ENCODE measurements around the gene HS3ST5. TPM values are rescaled to one million over a fixed set of nuclear protein-coding genes. Genes with fewer than 3 reads are reported as not detected.

HS3ST5 gene
- 0.11 TPM in 1 of 2 replicates, not detected in the other for total RNA-seq (2014; rRNA removed)
- 0.34 TPM for polyA plus RNA-seq (2012)

- peak; percentile 47 for DNase-seq (ENCODE audit: low read depth)
Measured at GRCh38 chr6:114342826-114343781, at the start of gene HS3ST5. Gene HS3ST5, minus strand, starts transcription at chr6:114343023. Its CDS starts 280,178 bp downstream, at chr6:114062845.

DNA sequence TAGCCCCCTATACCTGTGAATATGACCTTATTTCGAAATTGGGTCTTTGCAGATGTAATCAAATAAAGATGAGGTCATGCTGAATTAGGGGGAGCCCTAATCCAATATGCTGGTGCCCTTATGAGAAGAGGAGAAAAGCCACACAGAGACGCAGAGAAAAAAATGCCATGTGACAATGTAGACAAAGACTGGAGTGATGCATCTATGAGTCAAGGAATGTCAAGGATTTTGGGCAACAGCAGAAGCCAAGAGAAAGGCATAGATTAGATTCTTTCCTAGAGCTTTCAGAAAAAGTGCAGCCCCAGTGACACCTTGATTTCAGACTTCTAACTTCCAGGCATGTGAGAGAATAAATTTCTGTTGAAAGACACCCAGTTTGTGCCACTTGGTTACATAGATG lies 47.4 kb upstream of the HS3ST5 start:
- peak; percentile 13 for DNase-seq (ENCODE audit: low read depth)

GRCh38 chr6:114389111-114389510 lies 46.3 kb upstream of the HS3ST5 start:
- no peak for DNase-seq (ENCODE audit: low read depth)

DNA sequence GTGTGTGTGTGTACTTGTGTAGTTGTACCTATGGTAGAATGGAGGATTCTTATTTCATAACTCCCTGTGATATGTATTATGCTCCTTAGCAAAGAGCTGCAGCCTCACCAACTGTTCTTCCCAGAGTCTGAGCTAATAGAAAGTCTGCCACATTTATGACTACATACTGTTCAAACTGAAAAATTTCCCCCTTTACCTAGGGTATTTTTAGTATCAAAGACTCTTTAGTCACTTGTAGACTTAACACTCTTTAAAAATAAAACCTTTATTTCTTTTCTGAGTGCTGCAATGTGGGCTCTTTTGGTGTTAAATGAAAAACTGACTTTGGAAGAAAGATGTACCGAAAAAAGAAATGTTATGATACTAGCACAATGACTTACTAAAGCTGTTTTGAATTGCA lies 39.6 kb upstream of the HS3ST5 start:
- no peak for DNase-seq (ENCODE audit: low read depth)

- no peak for DNase-seq (ENCODE audit: low read depth)
Measured at GRCh38 chr6:114377881-114378280, 35.1 kb upstream of the HS3ST5 start.

DNA sequence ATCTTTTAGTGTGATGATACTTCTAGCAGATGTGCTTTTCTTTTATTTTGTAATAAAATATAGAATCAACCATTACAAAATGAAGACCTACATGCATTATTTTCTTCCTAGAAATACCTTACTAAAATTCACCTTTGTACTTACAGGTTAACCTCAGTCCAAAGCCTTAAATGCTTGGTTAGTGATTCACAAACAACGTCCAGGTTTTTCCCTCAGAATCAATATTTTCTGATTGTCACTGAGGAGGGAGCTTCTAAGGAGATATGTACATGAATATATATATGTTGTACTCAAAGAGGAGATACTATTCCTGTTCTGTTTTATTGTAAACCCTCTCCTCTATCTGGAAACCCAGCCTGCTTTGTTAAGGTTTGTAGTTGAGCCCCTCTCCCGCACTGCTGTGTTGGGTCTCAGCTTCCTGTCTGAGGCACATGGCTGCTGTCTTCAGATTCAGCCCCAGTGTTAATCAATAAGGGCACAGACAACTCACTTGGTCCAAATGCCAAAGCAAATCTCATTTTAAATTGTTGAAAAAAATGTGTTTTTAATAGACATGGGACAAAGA lies 33.9 kb upstream of the HS3ST5 start:
- no peak for DNase-seq (ENCODE audit: low read depth)

GRCh38 chr6:114375541-114376192 lies 32.8 kb upstream of the HS3ST5 start:
- DNase-seq (ENCODE audit: low read depth): no peak

GRCh38 chr6:114367315-114367961 lies 24.6 kb upstream of the HS3ST5 start:
- DNase-seq (ENCODE audit: low read depth): no peak

GRCh38 chr6:114366899-114367298 lies 24.1 kb upstream of the HS3ST5 start:
- no peak for DNase-seq (ENCODE audit: low read depth)

GRCh38 chr6:114364301-114364700 lies 21.5 kb upstream of the HS3ST5 start:
- DNase-seq (ENCODE audit: low read depth): peak; percentile 59

DNA sequence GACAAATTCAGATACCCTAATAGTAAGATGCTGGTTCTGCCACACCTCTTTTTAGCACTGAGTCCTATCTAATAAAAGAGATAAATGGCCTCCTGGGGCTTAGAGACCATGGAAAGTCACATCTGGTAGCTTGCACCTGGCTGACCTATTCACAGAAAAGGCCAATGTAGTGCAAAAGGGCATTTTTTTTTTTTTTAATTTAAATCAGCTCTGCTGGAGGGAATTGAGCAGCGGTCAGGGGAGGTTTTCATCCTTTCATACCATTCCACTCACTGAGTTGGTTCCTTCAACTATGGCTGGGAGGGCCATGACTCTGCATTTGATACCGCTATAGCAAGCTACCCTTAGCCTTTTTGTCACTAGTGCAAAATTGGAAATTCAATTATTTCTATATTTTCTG lies 20.1 kb upstream of the HS3ST5 start:
- no peak for DNase-seq (ENCODE audit: low read depth)

DNA sequence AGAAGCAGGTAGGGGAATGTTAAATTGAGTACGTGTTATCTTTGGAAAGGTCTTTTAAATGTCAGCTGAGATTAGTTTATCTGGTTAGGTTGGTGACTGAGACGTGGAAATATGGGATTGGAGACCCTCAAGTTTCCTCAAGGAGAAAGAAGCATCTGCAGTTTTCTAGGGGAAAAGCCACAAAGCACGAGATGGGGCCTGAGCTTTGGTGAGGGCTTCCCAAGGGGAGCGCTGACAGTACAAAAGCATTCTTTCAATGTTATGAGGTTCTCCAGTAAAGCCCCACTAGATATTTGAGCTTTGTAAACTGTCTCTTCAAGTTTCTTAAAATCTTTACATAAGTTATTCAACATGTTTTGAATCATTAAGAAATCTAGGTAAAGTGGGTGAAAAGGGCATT lies 19.6 kb upstream of the HS3ST5 start:
- no peak for DNase-seq (ENCODE audit: low read depth)

DNA sequence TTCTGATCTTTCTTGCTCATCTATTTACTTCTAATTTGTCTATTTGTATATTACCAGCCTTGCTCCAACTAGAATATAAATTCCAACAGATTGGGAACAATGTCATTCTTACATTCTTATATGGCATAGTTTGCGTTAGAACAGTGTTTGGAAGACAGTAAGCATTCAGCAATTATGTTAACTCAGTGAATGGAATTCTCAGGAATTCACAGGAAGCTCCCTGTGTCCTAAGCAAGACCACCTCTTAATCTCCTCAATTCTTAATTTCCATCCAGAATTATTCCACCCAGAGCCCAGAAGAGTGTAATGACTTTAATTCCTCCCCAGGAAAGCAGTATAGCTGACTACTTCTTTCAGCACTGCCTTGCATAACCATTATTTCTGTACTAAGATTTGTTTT lies 18.2 kb upstream of the HS3ST5 start:
- no peak for DNase-seq (ENCODE audit: low read depth)

DNA sequence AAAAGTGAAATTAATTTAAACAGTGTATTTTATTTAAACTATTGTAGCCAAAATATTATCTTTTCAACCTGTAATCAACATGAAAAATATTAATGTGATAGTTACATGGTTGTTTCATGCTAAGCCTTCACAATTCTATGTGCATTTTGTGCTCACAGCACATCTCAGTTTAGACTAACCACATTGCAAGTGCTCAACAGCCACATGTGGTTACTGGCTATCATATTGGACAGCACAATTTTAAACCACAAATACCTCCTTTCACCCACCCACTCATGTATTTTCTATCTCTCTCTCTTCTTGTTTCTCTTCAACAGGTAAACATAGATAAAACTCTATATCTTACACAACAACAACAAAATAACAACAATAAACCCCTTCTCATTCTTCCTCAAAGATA lies 12.5 kb upstream of the HS3ST5 start:
- DNase-seq (ENCODE audit: low read depth): no peak

DNA sequence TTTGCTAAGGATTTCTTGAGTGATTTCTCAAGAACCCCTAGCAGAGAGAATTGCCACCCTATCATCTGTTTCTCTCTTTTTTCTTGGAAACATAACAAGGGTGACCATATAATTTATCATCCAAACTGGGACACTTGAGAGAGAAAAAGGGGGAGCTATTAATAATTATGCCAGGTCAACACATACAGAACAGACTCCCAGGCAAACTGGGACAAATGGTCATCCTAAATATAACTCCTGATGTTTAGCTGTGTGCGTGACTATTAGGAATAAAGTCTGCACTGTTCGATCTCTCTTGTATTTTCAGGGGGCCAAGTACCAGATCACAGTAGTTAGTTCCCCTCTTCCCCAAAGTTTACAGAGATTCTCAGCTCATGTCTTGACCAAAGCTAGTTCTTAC lies 11.7 kb upstream of the HS3ST5 start:
- no peak for DNase-seq (ENCODE audit: low read depth)

DNA sequence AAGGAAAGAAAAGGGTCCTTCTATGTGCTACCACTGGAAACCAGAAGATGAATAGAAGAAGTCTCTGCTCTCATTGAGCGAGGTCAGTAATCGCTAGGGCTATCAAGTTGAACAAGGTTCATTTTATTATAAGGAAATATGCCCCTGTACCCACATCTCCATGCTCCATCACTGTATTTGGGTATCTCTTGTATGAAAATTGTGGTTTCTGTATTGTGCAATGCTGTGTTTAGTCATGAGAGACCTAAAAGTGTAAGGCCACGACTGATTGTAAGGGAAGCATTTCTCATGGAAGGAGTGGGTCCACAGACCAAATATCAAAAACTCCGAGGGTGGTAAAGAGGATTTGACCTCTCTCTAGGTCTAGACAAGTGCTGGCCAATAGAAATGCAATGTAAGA lies 3.6 kb upstream of the HS3ST5 start:
- peak; percentile 37 for DNase-seq (ENCODE audit: low read depth)

- no peak for DNase-seq (ENCODE audit: low read depth)
Measured at GRCh38 chr6:114344971-114345275, 2.1 kb upstream of the HS3ST5 start.

DNA sequence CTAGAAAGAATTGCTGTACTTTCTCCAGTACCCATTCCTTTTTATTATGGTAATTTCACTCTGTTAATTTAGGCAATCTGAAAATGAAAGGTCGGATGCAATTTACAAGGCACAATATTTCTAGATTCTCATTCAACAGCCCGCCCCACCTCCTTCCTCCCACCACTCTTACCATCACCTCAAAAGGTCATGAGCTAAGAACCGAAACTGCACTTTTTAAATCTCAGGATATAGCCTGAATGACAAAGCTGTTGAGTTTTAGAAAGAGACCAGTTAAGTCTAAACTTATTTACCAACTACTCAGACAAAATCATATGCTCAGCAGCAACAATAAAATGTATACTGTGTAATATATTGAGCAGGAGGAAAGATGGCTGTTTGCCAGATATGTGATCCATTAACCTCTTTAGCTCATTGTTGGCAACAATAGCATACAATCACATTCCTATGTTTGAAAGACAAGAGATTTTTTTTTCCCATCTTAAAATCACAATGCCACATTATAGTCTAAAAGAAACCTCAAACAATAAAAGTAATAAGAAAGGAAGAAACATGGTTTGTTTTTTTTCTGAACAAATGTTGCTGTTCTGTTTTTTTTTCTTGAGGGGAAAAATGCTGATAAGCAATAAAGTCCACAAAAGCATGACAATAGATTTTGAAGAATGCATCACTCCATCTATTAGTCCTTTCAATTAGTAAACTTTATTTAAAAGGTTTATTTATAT lies 1.6 kb upstream of the HS3ST5 start:
- no peak for DNase-seq (ENCODE audit: low read depth)

DNA sequence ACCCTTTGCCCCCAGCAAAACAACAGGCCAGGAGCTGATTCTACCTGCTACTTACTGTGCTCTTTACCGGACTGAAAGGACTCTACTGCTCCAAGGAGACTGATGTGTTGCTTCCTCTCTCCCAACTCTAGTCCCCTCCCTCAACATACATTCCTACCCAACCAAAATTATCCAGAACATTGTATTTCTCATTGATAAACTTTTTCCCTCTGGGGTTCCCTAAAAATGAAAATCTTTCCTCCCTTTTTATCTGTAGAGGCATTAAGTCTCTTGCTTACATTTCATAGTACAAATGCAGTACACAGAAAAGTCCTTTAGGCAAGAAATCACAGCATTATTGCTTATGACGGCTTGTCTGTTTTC lies 940 bp upstream of the HS3ST5 start:
- DNase-seq (ENCODE audit: low read depth): no peak

DNA sequence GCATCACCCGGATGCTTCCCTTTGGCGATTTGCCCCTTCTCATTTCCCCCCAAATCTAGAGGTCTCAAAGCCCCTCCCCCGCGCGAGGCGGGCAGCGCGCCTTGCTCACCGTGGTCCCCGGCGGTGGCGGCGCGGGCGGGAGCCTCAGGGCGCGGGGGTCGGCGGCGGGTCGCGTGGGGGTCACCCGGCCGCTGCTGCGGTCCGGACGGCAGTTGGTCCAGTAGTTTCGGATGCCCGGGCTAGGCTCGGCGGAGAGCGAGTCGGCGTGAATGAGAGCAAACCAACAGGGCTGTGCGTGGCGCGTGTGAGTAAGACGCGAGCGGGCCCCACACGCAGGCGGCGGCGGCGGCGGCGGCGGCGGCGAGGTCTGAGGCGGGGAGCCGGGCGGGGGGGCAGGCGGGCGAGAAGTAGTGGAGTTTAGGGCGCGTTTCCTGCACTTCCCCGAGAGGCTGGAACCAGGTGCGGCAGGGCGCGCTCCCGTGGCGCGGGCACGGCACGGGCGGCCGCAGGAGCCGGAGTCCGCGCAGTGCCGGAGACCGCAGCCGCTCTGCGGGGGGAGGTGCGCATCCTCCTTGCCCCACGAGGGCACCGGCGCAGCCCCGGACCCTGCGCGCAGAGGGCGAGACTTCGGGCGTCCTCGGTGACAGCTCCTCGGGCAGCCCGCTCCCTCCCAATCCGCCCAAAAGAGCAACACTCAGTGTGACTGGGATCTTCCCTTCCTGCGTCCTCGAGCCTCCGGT lies 567 bp downstream of the HS3ST5 start:
- DNase-seq (ENCODE audit: low read depth): no peak

GRCh38 chr6:114339706-114340105 lies 3.1 kb downstream of the HS3ST5 start:
- peak; percentile 42 for DNase-seq (ENCODE audit: low read depth)
